Activated CD8-positive, alpha-beta T cell treated with anti-CD3 and anti-CD28 coated beads for 36 hours (primary cell): ENCODE results near the gene ZNF148. TPM values are rescaled to one million over a fixed set of nuclear protein-coding genes. Genes with fewer than 3 reads are reported as not detected.
A peak's percentile ranks its signal among the peaks of the same experiment; 100 is the strongest.

Source experiments
- ATAC-seq: fragments of 200-7000 bp; cut with Tn5 transposase; one replicate; pipeline ENCODE4 v1.10.0; 2021; ENCODE audit warnings: mild to moderate bottlenecking, moderate library complexity
- CTCF ChIA-PET: fragments of 350-600 bp; sonication (Branson Sonifier 250); formaldehyde crosslinking; loops from one replicate; lab custom pipeline; 2021; ENCODE audit warnings: antibody characterized with exemption; lab: Charles Lee
- POLR2A ChIA-PET: fragments of 350-600 bp; sonication (Branson Sonifier 250); formaldehyde crosslinking; loops from one replicate; lab custom pipeline; 2021; ENCODE audit warnings: antibody characterized with exemption; lab: Charles Lee
- DNase-seq: peaks from one replicate; pipeline ENCODE4 v3.0.0-alpha.2; 2020
- H3K27ac Mint-ChIP-seq: one replicate; pipeline ENCODE4 v1.8.0; 2021; ENCODE audit warnings: mild to moderate bottlenecking, mixed read lengths
- H3K27me3 Mint-ChIP-seq: one replicate; pipeline ENCODE4 v1.8.0; 2021; ENCODE audit warnings: mixed read lengths
- H3K36me3 Mint-ChIP-seq: one replicate; pipeline ENCODE4 v1.8.0; 2021; ENCODE audit warnings: low read depth, mixed read lengths
- H3K4me1 Mint-ChIP-seq: one replicate; pipeline ENCODE4 v1.8.0; 2021; ENCODE audit warnings: low read depth, mixed read lengths
- H3K4me3 Mint-ChIP-seq: one replicate; pipeline ENCODE4 v1.8.0; 2021; ENCODE audit warnings: mild to moderate bottlenecking, moderate library complexity, mixed read lengths
- H3K9me3 Mint-ChIP-seq: one replicate; pipeline ENCODE4 v1.8.0; 2021; ENCODE audit warnings: mixed read lengths
- intact Hi-C: fragments of 100-400 bp; cut with micrococcal nuclease; formaldehyde crosslinking; loops from one replicate; pipeline ENCODE4 v1.10.0; 2022
- total RNA-seq, 2 experiments: library from RNA; stranded (reverse); gene quantifications; one replicate each; pipeline ENCODE4 v1.2.3, GENCODE V29; 2021
- TF ChIP-seq, protein P1 (sequence below): fragments of 200-600 bp; IDR thresholded peaks from one replicate; pipeline ENCODE4 v1.8.0; 2022; ENCODE audit warnings: antibody characterized with exemption, mild to moderate bottlenecking

The ZNF148 gene
- total RNA-seq, 2 experiments from 2014 or later, result 36.3 to 36.9 TPM

DNA sequence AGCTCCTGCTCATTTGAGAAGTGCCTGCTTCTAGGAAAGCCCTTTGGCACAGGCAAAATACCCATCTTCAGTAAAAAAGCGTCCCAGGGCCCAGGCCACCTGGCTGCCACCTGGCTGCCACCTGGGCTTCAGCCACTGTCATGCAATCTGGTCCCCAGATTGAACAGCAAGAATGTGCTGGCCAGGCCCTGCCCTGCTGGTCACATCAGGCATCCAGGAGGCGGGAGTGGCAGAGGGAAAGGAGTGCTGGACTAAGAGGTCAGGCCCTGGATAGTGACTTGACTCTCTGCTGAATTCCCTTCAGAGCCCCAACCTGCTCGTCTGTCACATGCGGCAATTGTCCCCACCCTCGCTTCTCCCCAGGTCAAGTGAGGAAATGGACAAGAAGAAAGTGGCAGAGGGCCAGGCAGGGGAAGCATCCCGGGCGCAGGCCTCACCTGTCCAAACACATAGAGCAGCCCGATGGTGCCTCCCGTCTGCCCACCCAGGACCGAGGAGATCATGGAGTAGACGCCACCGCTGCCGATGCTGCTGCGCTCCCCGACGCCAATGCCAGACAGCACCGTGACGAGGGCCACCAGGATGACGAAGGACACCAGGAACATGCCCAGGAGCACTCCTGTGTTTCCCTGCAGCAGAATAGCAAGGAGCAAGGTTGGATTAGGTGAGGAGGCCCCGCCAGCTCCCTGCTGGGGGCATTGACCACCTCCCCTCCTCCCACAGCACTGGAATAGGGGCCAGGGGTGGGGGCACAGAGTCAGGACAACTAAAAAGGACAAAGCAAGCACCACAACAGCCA is 188.1 kb downstream of the ZNF148 start:
- intact Hi-C loops, result no loop called here
- no peak overlapping the region for H3K4me3 Mint-ChIP-seq
- no peak for ATAC-seq
- H3K4me1 Mint-ChIP-seq, result peaks cover 2% of the 10 kb centered on the region
- H3K9me3 Mint-ChIP-seq, result no peaks in the 10 kb centered on the region
- TF ChIP-seq, protein P1, sequence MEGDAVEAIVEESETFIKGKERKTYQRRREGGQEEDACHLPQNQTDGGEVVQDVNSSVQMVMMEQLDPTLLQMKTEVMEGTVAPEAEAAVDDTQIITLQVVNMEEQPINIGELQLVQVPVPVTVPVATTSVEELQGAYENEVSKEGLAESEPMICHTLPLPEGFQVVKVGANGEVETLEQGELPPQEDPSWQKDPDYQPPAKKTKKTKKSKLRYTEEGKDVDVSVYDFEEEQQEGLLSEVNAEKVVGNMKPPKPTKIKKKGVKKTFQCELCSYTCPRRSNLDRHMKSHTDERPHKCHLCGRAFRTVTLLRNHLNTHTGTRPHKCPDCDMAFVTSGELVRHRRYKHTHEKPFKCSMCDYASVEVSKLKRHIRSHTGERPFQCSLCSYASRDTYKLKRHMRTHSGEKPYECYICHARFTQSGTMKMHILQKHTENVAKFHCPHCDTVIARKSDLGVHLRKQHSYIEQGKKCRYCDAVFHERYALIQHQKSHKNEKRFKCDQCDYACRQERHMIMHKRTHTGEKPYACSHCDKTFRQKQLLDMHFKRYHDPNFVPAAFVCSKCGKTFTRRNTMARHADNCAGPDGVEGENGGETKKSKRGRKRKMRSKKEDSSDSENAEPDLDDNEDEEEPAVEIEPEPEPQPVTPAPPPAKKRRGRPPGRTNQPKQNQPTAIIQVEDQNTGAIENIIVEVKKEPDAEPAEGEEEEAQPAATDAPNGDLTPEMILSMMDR, result no peak
- CTCF ChIA-PET, result no interaction called here
- no peaks in the 10 kb centered on the region for H3K36me3 Mint-ChIP-seq
- POLR2A ChIA-PET, result no interaction called here
- no peak overlapping the region for H3K27ac Mint-ChIP-seq
- no peak for DNase-seq
- no peaks in the 10 kb centered on the region for H3K27me3 Mint-ChIP-seq

- H3K4me1 Mint-ChIP-seq, result peaks cover 2% of the 10 kb centered on the region
- POLR2A ChIA-PET, result no interaction called here
- ATAC-seq, result no peak
- intact Hi-C loops, result no loop called here
- CTCF ChIA-PET, result no interaction called here
- TF ChIP-seq, protein P1, result no peak
- no peak overlapping the region for H3K4me3 Mint-ChIP-seq
- H3K27ac Mint-ChIP-seq, result no peak overlapping the region
- DNase-seq, result peak; percentile 50
- H3K36me3 Mint-ChIP-seq, result no peaks in the 10 kb centered on the region
- no peaks in the 10 kb centered on the region for H3K27me3 Mint-ChIP-seq
- H3K9me3 Mint-ChIP-seq, result no peaks in the 10 kb centered on the region
Observed at GRCh38 chr3:125186261-125186787, 188.8 kb downstream of the ZNF148 start.

DNA sequence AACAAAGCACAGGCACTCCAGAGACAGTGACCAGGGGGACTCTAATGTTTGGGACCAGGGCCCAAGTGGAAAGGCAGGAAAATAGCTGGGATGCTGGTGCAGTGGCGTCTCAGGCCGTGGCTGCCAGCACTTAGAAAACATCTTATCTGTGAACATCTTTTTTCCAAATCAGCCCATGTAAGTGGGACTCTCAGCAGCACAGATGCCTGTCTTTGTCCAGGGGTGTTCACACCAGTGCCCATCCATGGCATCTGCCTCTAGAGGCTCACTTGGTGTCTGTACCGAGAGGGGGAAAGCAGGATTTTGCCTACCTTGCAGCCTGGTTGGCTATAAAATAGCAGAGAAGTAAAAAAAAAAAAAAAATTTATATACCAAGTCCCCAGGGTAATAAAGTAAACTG is 189.3 kb downstream of the ZNF148 start:
- POLR2A ChIA-PET, result no interaction called here
- no peaks in the 10 kb centered on the region for H3K9me3 Mint-ChIP-seq
- no peak overlapping the region for H3K27ac Mint-ChIP-seq

GRCh38 chr3:125179884-125180240 is 195.3 kb downstream of the ZNF148 start:
- ChIA-PET POLR2A (no interaction called here), CTCF (interaction anchor here (1.1 to 1.2 kb wide), 2 partner anchors 16 to 418 kb away, joined by 3 read pairs; no protein-coding TSS in a partner anchor)
- Mint-ChIP-seq H3K27me3 (no peaks in the 10 kb centered on the region), H3K4me3 (no peak overlapping the region), H3K4me1 (peaks cover 2% of the 10 kb centered on the region), H3K36me3 (no peaks in the 10 kb centered on the region), H3K27ac (no peak overlapping the region), H3K9me3 (no peaks in the 10 kb centered on the region)
- ATAC-seq (no peak), DNase-seq (no peak)
- intact Hi-C loops, result no loop called here
- TF ChIP-seq, protein P1, result no peak

More for the DNA sequence above, 189.3 kb downstream of the ZNF148 start:
- no peaks in the 10 kb centered on the region for H3K36me3 Mint-ChIP-seq
- H3K4me1 Mint-ChIP-seq, result peaks cover 2% of the 10 kb centered on the region
- CTCF ChIA-PET, result no interaction called here
- TF ChIP-seq, protein P1, result no peak
- H3K27me3 Mint-ChIP-seq, result no peaks in the 10 kb centered on the region
- intact Hi-C loops, result no loop called here
- H3K4me3 Mint-ChIP-seq, result no peak overlapping the region
- DNase-seq (no peak), ATAC-seq (no peak)
